GM18498 (cell line): ENCODE results near the gene FOXJ3.

ENCODE experiments used
- ATAC-seq: cut with Tn5 transposase; IDR thresholded peaks from one replicate; pipeline ENCODE4 v1.9.1; 2021; ENCODE audit warnings: mild to moderate bottlenecking, moderate library complexity; ENCODE audit not compliant: unreplicated experiment

FOXJ3 gene

GRCh38 chr1:42334240-42335049, 590 bp downstream of the FOXJ3 start:
- ATAC-seq: peak; percentile 53

GRCh38 chr1:42333662-42334239, 1.3 kb downstream of the FOXJ3 start:
- ATAC-seq: no peak

GRCh38 chr1:42332877-42333276, 2.2 kb downstream of the FOXJ3 start:
- ATAC-seq: no peak

GRCh38 chr1:42330215-42330614, 4.8 kb downstream of the FOXJ3 start:
- no peak for ATAC-seq

- no peak for ATAC-seq
These were observed 6.0 kb downstream of the FOXJ3 start for GRCh38 chr1:42328916-42329496.

- ATAC-seq: no peak
These were observed 6.9 kb downstream of the FOXJ3 start for GRCh38 chr1:42328047-42328625.

- ATAC-seq: no peak
These were observed 10.0 kb downstream of the FOXJ3 start for GRCh38 chr1:42325014-42325402.

GRCh38 chr1:42324398-42325013, 10.5 kb downstream of the FOXJ3 start:
- no peak for ATAC-seq

- no peak for ATAC-seq
These were observed 11.5 kb downstream of the FOXJ3 start for GRCh38 chr1:42323551-42323950.

GRCh38 chr1:42322577-42322976, 12.5 kb downstream of the FOXJ3 start:
- ATAC-seq: no peak

- ATAC-seq: no peak
These were observed 13.3 kb downstream of the FOXJ3 start for GRCh38 chr1:42321731-42322130.

- no peak for ATAC-seq
These were observed 14.3 kb downstream of the FOXJ3 start for GRCh38 chr1:42320708-42321107.

GRCh38 chr1:42319871-42320484, 15.1 kb downstream of the FOXJ3 start:
- ATAC-seq: no peak

GRCh38 chr1:42319128-42319851, 15.7 kb downstream of the FOXJ3 start:
- ATAC-seq: no peak

GRCh38 chr1:42318601-42319000, 16.4 kb downstream of the FOXJ3 start:
- no peak for ATAC-seq

GRCh38 chr1:42317308-42317707, 17.7 kb downstream of the FOXJ3 start:
- no peak for ATAC-seq

GRCh38 chr1:42316292-42316691, 18.7 kb downstream of the FOXJ3 start:
- ATAC-seq: no peak

GRCh38 chr1:42315500-42315899, 19.5 kb downstream of the FOXJ3 start:
- ATAC-seq: no peak

GRCh38 chr1:42313970-42314369, 21.1 kb downstream of the FOXJ3 start:
- no peak for ATAC-seq

- no peak for ATAC-seq
These were observed 22.3 kb downstream of the FOXJ3 start for GRCh38 chr1:42312576-42313212.
